ENCODE results near the gene FAM3C. TPM values are rescaled to one million over a fixed set of nuclear protein-coding genes. Genes with fewer than 3 reads are reported as not detected.
A peak's percentile ranks its signal among the peaks of the same experiment; 100 is the strongest.

Gene FAM3C
- total and polyA plus RNA-seq, 10 of the 15 experiments (the other 5 are each of a cell fraction or from before 2014, with no cell fraction given), result 11.0 to 110 (median 27.8) TPM

DNA sequence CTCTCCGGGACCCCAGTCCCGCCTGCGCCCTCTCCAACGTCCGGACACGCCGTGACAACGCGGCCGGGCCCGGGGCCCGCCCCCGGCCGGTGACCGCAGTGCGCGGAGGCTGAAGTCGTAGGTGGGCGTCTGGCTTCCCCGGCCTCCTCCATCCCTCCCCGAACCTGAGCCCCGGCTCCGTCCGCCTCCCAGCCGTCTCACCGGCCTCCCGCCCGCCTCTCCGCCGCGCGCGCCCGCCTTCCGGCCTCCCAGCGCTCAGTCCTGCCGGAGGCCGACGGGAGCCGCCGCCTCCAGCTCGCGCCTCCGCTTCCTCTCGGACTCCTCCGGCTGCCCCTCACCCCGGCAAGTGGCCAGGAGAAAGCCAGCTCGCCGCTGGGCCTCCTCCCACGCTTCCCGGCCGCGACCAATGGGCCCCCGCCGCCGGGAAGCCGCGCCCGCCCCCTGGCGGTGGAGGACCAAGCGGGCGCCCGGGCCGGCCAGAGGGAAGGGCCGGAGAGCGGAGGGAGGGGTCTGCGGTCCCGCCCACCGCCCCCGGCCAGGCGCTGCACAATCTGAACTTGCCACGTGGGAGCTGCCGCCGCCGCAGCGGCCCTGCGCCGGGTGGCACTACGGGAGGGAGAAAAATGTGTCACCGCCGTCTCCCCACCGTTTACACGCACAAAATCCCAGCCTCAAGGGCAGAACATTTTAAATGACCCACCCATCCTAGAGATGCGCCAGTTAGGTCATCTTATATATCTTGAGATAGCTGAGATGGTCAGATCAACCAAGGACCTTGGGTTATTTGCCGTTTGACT is at the start of gene FAM3C (continued):
- TF ChIP-seq NR2C2 (IDR thresholded peaks at IDR 0.05; ENCODE audit: borderline replicate concordance, control insufficient read depth, insufficient read length, low read depth) (no peak), FOXM1 (IDR thresholded peaks at IDR 0.05; ENCODE audit: low read depth, low read length) (peak; percentile 61; the same call in 1 of the 2 replicates), CHD2 (IDR thresholded peaks at IDR 0.05; ENCODE audit: borderline replicate concordance, low read depth, low read length) (peak; percentile 58), CREB1 (IDR thresholded peaks at IDR 0.05; ENCODE audit: low read depth) (peak; percentile 21; the same call in 1 of the 2 replicates), POLR2AphosphoS2 (IDR thresholded peaks at IDR 0.05; ENCODE audit: low read depth, low read length) (no peak; the same call in none of the 2 replicates), ESRRA (IDR thresholded peaks at IDR 0.05; ENCODE audit: low read length) (0 out of 2 replicates have a peak, but pooled peaks have one; percentile 47), ZBTB40 (IDR thresholded peaks at IDR 0.05; ENCODE audit: borderline replicate concordance) (no peak), ATF7 (IDR thresholded peaks at IDR 0.05; ENCODE audit: low read depth) (no peak), ZSCAN29 (IDR thresholded peaks at IDR 0.05) (peak; percentile 60; the same call in 1 of the 2 replicates), SMARCA5 (IDR thresholded peaks at IDR 0.05) (peak; percentile 96), ASH2L (IDR thresholded peaks at IDR 0.05; ENCODE audit: borderline replicate concordance, low read depth) (peak; percentile 60; the same call in 1 of the 2 replicates), ZZZ3 (IDR thresholded peaks at IDR 0.05; ENCODE audit: control insufficient read depth, insufficient read length, low read depth) (no peak), SIX5 (IDR thresholded peaks at IDR 0.05; ENCODE audit: low read depth, low read length, severe bottlenecking) (no peak), MEF2A (IDR thresholded peaks at IDR 0.05; ENCODE audit: insufficient read depth, low read depth, low read length) (peak; percentile 82), E2F4 (IDR thresholded peaks at IDR 0.05; ENCODE audit: low read depth, low read length) (no peak), E4F1 (IDR thresholded peaks at IDR 0.05; ENCODE audit: borderline replicate concordance, partially characterized antibody) (no peak), PML (IDR thresholded peaks at IDR 0.05; ENCODE audit: low read length) (peak; percentile 40; the same call in 1 of the 2 replicates)
- TF ChIP-seq, protein P1, sequence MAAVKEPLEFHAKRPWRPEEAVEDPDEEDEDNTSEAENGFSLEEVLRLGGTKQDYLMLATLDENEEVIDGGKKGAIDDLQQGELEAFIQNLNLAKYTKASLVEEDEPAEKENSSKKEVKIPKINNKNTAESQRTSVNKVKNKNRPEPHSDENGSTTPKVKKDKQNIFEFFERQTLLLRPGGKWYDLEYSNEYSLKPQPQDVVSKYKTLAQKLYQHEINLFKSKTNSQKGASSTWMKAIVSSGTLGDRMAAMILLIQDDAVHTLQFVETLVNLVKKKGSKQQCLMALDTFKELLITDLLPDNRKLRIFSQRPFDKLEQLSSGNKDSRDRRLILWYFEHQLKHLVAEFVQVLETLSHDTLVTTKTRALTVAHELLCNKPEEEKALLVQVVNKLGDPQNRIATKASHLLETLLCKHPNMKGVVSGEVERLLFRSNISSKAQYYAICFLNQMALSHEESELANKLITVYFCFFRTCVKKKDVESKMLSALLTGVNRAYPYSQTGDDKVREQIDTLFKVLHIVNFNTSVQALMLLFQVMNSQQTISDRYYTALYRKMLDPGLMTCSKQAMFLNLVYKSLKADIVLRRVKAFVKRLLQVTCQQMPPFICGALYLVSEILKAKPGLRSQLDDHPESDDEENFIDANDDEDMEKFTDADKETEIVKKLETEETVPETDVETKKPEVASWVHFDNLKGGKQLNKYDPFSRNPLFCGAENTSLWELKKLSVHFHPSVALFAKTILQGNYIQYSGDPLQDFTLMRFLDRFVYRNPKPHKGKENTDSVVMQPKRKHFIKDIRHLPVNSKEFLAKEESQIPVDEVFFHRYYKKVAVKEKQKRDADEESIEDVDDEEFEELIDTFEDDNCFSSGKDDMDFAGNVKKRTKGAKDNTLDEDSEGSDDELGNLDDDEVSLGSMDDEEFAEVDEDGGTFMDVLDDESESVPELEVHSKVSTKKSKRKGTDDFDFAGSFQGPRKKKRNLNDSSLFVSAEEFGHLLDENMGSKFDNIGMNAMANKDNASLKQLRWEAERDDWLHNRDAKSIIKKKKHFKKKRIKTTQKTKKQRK (IDR thresholded peaks at IDR 0.05; ENCODE audit: low read depth, low read length), result no peak

All from GM12878 (cell line).